ENCODE results near the gene MAP10.

Gene MAP10

DNA sequence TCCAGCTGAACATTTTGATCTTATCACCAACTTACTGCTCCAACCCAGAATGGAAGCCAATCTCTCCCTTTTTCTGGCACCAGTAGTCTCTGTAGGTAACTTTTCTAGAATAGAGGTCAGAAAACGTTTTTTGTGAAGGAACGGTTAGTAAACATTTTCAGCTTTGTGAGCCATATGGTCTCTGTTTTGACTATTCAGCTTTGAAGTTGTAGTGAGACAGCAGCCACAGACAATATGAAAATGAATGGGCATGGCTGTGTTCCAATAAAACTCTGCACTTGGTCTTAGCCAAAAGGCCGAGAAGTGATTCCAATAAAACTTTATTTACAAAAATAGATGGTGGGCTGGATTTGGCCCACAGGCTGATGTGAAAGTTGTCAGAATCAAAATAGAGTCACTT, 28.9 kb downstream of the MAP10 start:
- no peak overlapping the region for H3K4me3 ChIP-seq (ENCODE audit: low read length)
- no peak for DNase-seq (ENCODE audit: low read depth)
- TF ChIP-seq, protein P1, sequence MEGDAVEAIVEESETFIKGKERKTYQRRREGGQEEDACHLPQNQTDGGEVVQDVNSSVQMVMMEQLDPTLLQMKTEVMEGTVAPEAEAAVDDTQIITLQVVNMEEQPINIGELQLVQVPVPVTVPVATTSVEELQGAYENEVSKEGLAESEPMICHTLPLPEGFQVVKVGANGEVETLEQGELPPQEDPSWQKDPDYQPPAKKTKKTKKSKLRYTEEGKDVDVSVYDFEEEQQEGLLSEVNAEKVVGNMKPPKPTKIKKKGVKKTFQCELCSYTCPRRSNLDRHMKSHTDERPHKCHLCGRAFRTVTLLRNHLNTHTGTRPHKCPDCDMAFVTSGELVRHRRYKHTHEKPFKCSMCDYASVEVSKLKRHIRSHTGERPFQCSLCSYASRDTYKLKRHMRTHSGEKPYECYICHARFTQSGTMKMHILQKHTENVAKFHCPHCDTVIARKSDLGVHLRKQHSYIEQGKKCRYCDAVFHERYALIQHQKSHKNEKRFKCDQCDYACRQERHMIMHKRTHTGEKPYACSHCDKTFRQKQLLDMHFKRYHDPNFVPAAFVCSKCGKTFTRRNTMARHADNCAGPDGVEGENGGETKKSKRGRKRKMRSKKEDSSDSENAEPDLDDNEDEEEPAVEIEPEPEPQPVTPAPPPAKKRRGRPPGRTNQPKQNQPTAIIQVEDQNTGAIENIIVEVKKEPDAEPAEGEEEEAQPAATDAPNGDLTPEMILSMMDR (conservative IDR thresholded peaks at IDR 0.05; ENCODE audit: low read depth, low read length), result no peak

DNA sequence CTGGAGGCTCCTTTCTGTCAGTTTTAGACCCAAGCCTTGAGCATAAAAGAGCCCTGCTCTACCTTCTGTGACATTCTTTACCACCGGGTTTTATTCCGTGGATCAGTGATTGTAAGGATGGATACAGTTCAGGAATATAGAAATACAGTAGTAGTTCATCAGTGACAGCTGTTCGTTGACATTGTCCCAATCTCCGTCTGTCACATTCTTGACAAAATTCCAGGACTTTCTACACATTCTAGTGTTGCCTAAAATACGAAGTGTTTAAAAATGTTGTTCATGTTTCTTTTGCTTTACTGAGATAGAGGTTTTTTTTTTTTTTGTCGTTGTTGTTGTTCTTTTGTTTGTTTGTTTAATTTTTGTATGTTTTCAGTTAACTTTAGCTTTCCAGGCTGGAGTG, 29.9 kb downstream of the MAP10 start:
- TF ChIP-seq, protein P1 (conservative IDR thresholded peaks at IDR 0.05; ENCODE audit: low read depth, low read length), result no peak
- no peak for DNase-seq (ENCODE audit: low read depth)
- H3K4me3 ChIP-seq (ENCODE audit: low read length), result no peak overlapping the region

DNA sequence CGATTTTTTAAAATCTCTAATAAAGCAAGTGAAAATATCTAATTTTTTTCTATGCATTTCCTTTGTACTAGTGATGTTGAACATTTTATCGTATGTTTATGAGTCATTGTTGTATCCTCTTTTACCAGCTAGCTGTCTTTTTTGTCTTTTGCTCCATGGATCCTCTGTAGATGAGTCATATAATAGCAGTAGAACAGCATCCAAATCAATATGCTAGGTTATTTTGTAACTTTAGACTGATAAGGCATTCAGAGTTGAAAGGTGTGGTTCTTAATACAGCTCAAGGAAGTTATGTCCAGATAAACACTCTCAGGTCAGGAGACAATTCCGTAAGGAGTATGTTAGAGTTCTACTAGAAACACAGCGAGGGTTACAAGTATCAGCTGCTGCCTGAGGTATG, 31.9 kb downstream of the MAP10 start:
- TF ChIP-seq, protein P1 (conservative IDR thresholded peaks at IDR 0.05; ENCODE audit: low read depth, low read length), result no peak
- DNase-seq (ENCODE audit: low read depth), result no peak
- H3K4me3 ChIP-seq (ENCODE audit: low read length), result no peak overlapping the region

DNA sequence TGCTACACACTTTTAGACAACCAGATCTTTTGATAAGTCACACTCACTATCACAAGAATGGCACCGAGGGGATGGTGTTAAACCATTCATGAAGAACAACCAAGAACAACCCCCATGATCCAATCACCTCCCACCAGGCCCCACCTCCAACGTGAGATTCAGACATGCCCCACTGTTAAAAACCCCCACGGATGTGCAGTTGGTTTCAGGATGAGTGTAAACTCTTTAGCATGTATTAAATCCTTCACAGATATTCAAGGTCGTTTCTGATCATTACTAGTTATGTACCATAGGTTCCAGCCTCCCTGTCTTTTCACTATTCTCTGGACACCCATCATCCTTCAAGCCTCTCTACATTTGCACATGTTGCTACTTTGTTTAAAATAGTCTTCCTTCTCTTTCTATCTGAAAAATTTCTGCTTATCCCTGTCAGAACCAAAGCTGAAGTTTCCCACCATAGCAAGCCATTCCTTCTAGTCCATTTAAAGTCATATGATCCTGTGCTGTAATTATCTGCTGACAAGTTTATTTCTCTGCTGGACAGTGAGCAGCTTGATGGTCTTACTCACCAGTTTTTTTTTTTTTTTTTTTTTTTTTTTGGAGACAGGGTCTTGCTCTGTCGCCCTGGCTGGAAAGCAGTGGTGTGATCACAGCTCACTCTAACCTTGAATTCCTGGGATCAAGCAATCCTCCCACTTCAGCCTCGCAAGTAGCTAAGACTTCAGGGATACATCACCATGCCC, 36.8 kb downstream of the MAP10 start:
- DNase-seq (ENCODE audit: low read depth), result no peak
- TF ChIP-seq, protein P1 (conservative IDR thresholded peaks at IDR 0.05; ENCODE audit: low read depth, low read length), result no peak
- no peak overlapping the region for H3K4me3 ChIP-seq (ENCODE audit: low read length)

DNA sequence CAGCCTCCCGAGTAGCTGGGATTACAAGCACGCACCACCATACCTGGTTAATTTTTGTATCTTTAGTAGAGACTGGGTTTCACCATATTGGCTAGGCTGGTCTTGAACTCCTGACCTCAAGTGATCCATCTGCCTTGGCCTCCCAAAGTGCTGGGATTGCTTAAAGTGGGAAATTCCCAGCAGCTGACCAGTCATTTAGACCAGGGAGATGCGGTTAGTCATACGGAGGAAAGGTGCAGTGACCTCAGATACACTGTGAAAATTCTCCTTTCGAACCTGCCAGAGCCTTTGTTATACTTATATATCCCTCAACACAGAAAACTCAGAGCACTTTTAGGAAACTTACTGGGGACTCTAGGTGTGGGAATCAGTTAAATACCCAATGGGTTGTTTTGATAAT, 39.6 kb downstream of the MAP10 start:
- no peak for DNase-seq (ENCODE audit: low read depth)
- H3K4me3 ChIP-seq (ENCODE audit: low read length), result no peak overlapping the region
- TF ChIP-seq, protein P1 (conservative IDR thresholded peaks at IDR 0.05; ENCODE audit: low read depth, low read length), result no peak

DNA sequence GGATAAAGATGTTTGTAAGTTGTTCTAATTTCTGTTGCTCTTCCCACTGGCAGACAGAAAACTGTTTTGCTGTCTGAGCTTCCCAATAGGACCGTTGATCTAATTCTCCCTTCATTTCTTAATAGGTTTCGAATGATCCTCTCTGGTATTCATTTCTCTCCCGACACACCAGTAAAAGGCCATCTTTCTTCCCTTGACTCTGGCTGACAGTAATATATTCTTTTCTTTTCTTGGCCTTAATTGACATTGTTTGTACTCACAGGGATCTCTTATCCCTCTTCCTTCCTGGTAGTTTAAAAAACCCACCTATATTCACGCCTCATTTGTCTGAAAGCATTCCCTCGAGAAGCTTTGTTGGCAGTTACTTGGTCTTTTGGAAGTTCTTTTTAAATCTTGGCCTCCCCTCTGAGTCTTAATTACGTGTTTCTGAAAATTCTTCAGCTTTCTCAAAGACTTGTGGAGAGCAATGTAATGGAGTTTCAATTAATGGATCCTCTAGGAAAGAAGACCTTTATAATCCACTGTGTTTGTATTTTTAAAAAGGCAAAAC, 40.3 kb downstream of the MAP10 start:
- H3K4me3 ChIP-seq (ENCODE audit: low read length), result no peak overlapping the region
- DNase-seq (ENCODE audit: low read depth), result no peak
- TF ChIP-seq, protein P1 (conservative IDR thresholded peaks at IDR 0.05; ENCODE audit: low read depth, low read length), result no peak

DNA sequence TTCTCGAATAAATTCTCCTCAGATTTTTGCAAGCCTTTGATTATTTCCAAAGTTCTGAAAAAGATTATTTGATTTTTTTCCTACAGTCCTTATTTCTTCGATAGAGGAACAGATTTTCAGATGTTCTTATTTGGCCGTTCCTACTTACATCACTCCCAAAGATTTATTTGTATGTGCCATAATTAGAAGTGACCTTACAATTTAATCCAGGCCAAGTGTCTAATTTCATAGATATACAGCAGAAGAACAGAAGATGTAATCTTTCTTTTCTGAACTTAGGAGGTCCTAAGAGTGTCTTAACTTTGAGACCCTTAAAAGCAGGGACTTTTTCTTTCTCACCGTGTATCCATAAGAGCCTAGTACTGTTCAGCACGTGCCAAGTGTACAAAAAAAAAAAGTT, 46.3 kb downstream of the MAP10 start:
- no peak for DNase-seq (ENCODE audit: low read depth)
- TF ChIP-seq, protein P1 (conservative IDR thresholded peaks at IDR 0.05; ENCODE audit: low read depth, low read length), result no peak
- H3K4me3 ChIP-seq (ENCODE audit: low read length), result no peak overlapping the region
